GM21423 (cell line): ENCODE measurements around the gene PHF3.

Experiments used
- ATAC-seq: cut with Tn5 transposase; IDR thresholded peaks from one replicate; pipeline ENCODE4 v1.9.1; 2021; ENCODE audit warnings: mild to moderate bottlenecking, moderate library complexity; ENCODE audit not compliant: unreplicated experiment

Gene PHF3

DNA sequence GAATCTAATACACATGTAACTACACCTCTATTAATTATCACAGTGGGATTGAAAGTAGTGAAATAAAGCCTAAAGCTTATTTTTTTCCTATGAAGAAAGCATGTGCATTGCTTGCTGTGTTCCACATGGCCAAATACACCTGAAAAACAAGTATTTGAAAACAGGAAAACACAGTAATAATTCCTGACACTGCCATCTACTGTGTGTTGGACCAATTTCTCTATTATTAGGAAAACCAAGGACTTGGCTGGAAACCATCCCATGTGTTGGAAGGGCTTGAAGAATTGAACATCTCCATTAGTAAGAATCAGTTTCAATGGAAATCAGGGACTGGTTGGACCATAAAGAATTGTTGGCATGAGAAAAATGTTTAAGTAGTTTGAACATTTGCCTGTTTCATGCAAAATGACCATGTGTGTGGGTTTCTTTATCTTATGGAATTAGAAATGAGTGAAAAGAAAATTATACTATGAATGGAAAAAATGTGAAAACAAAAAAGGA lies 124.1 kb downstream of the PHF3 start:
- no peak for ATAC-seq

DNA sequence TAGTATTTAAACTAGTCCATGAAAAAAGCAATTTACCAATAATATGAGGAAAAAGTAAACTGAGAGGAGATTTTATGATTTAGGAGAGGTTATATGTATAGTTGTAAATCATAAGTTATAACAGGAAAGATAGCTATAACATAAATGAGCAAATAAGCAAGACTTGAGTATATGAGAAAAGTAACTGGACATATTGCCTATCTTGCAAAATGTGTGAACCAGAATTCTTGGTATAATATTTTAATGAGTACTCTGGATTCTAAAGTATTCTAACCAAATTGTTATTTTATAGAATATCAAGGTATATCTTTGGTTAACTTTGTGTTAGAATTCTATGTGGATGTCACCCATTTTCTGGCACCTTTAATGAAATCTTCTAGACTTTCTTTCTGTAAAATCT lies 124.6 kb downstream of the PHF3 start:
- ATAC-seq: no peak

GRCh38 chr6:63764318-63764916 lies 128.8 kb downstream of the PHF3 start:
- no peak for ATAC-seq
